GM23248 (cell line): Measurements from ENCODE around the gene ACSM2B. TPM values are rescaled to one million over a fixed set of nuclear protein-coding genes. Genes with fewer than 3 reads are reported as not detected.
"Not testable (repeated sequence)": the region's sequence is repeated elsewhere in the genome, so short reads cannot be mapped to it uniquely, and the experiment has no call there.

ENCODE experiments used
- DNase-seq: peaks from one replicate; pipeline ENCODE4 v3.0.0-alpha.2; 2015
- H2AFZ ChIP-seq: fragments of 200-600 bp; sonication (generic); 2 replicates; pipeline ENCODE4 v1.6.1; 2016; ENCODE audit warnings: antibody characterized with exemption
- H3F3A ChIP-seq: fragments of 200-600 bp; sonication (generic); 2 replicates; pipeline ENCODE4 v1.6.1; 2016; ENCODE audit warnings: mild to moderate bottlenecking, antibody characterized with exemption, mixed run types; ENCODE audit not compliant: insufficient read depth
- H3K27ac ChIP-seq: fragments of 200-600 bp; sonication (generic); 2 replicates; pipeline ENCODE4 v1.5.1; 2016; ENCODE audit warnings: mild to moderate bottlenecking
- H3K27me3 ChIP-seq: fragments of 200-600 bp; sonication (generic); replicated peaks from 2 replicates; pipeline ENCODE4 v1.6.1; 2016; ENCODE audit warnings: mild to moderate bottlenecking; ENCODE audit not compliant: insufficient read depth
- H3K36me3 ChIP-seq: fragments of 200-600 bp; sonication (generic); 2 replicates; pipeline ENCODE4 v1.6.1; 2016; ENCODE audit warnings: low read depth, mild to moderate bottlenecking
- H3K4me1 ChIP-seq: fragments of 200-600 bp; sonication (generic); 2 replicates; pipeline ENCODE4 v1.6.1; 2016; ENCODE audit warnings: mild to moderate bottlenecking; ENCODE audit not compliant: insufficient read depth
- H3K4me2 ChIP-seq: fragments of 200-600 bp; sonication (generic); one replicate; pipeline ENCODE4 v1.6.1; 2016; ENCODE audit warnings: mild to moderate bottlenecking; ENCODE audit not compliant: unreplicated experiment
- H3K4me3 ChIP-seq: fragments of 200-600 bp; sonication (generic); 2 replicates; pipeline ENCODE4 v1.5.1; 2016; ENCODE audit warnings: mild to moderate bottlenecking
- H3K79me2 ChIP-seq: fragments of 200-600 bp; sonication (generic); 2 replicates; pipeline ENCODE4 v1.6.1; 2016; ENCODE audit warnings: mild to moderate bottlenecking; ENCODE audit not compliant: insufficient read depth
- H3K9ac ChIP-seq: fragments of 200-600 bp; sonication (generic); 2 replicates; pipeline ENCODE4 v1.6.1; 2016; ENCODE audit warnings: mild to moderate bottlenecking
- H3K9me2 ChIP-seq: fragments of 200-600 bp; sonication (generic); 2 replicates; pipeline ENCODE4 v1.6.1; 2016; ENCODE audit warnings: mixed run types, mild to moderate bottlenecking, moderate library complexity; ENCODE audit not compliant: insufficient read depth
- H3K9me3 ChIP-seq: fragments of 200-600 bp; sonication (generic); one replicate; pipeline ENCODE4 v1.6.1; 2017; ENCODE audit warnings: low read depth
- H4K20me1 ChIP-seq: fragments of 200-600 bp; sonication (generic); 2 replicates; pipeline ENCODE4 v1.6.0; 2016; ENCODE audit not compliant: insufficient read depth
- EZH2 ChIP-seq: fragments of 200-600 bp; sonication (generic); IDR thresholded peaks from 2 replicates; pipeline ENCODE4 v1.6.1; 2018; ENCODE audit warnings: antibody characterized with exemption, mild to moderate bottlenecking; ENCODE audit not compliant: insufficient read depth, poor library complexity, severe bottlenecking
- EZH2phosphoT487 ChIP-seq: fragments of 200-600 bp; sonication (generic); IDR thresholded peaks from 2 replicates; pipeline ENCODE4 v1.6.1; 2018; ENCODE audit warnings: antibody characterized with exemption, moderate library complexity, mild to moderate bottlenecking, low read depth; ENCODE audit not compliant: insufficient read depth
- WGBS, 2 experiments: methylation state at CpG; one replicate each; pipeline ENCODE4 v1.1.6; 2015 to 2017; ENCODE audit warnings: low lambda C conversion rate in 2 of 2, low coverage in 1 of 2; ENCODE audit errors: missing lambda C conversion rate in 2 of 2; 5-methylcytosine and 5-hydroxymethylcytosine counted together
- in situ Hi-C: fragments of 300-500 bp; cut with MboI; formaldehyde crosslinking; loops from 2 replicates; pipeline ENCODE4 v1.15.0; 2020
- polyA plus RNA-seq: library from polyadenylated mRNA; unstranded; fragments of >200 nt; fragmentation: Nextera tagmentation; extraction: Ambion mirVana; gene quantifications from 2 replicates; pipeline ENCODE4 v1.2.1, GENCODE V29; 2016
- total RNA-seq: library from RNA; depleted of rRNA; stranded (reverse); fragments of >200 nt; shearing (Covaris generic); gene quantifications from 2 replicates; pipeline ENCODE4 v1.2.3, GENCODE V29; 2014

The ACSM2B gene
- total and polyA plus RNA-seq, 2 experiments from 2014 or later = not detected

GRCh38 chr16:20598832-20599469 lies 22.8 kb upstream of the ACSM2B start:
- Histone ChIP-seq H2AFZ (no peak overlapping the region), H3K4me3 (no peak overlapping the region), H3F3A (no peaks in the 10 kb centered on the region), H3K27ac (no peak overlapping the region), H3K36me3 (no peaks in the 10 kb centered on the region), H3K9ac (no peak overlapping the region), H3K79me2 (no peaks in the 10 kb centered on the region), H3K27me3 (no peaks in the 10 kb centered on the region), H3K9me3 (no peaks in the 10 kb centered on the region), H3K4me1 (no peaks in the 10 kb centered on the region), H4K20me1 (no peaks in the 10 kb centered on the region), H3K4me2 (no peak overlapping the region), H3K9me2 (no peaks in the 10 kb centered on the region)
- no peak for DNase-seq
- in situ Hi-C loops = no loop called here
- no peak for TF ChIP-seq EZH2phosphoT487
- no peak for TF ChIP-seq EZH2
- 33 to 46% methylated on average over 5 of the region's 5 CpGs for WGBS, 2 experiments

GRCh38 chr16:20595694-20596093 lies 19.5 kb upstream of the ACSM2B start:
- H3K9me3 ChIP-seq, in situ Hi-C loops, H3K4me3 ChIP-seq, H3K27ac ChIP-seq, H3F3A ChIP-seq, H3K4me1 ChIP-seq, DNase-seq, H3K9ac ChIP-seq, H3K36me3 ChIP-seq, H3K9me2 ChIP-seq, H3K4me2 ChIP-seq, H4K20me1 ChIP-seq, H3K79me2 ChIP-seq, H3K27me3 ChIP-seq, H2AFZ ChIP-seq: not testable (repeated sequence)
- WGBS, 2 experiments = 12 to 22% methylated on average over 2 of the region's 2 CpGs

GRCh38 chr16:20595068-20595467 lies 18.9 kb upstream of the ACSM2B start:
- H3K79me2 ChIP-seq, H2AFZ ChIP-seq, H3K9ac ChIP-seq, H3K4me3 ChIP-seq, H3K27ac ChIP-seq, H3K9me3 ChIP-seq, in situ Hi-C loops, H3K9me2 ChIP-seq, H3K4me1 ChIP-seq, H4K20me1 ChIP-seq, H3K36me3 ChIP-seq, H3F3A ChIP-seq, H3K4me2 ChIP-seq, DNase-seq, H3K27me3 ChIP-seq: not testable (repeated sequence)
- 19 to 39% methylated on average over 2 of the region's 2 CpGs for WGBS, 2 experiments

- H3K4me3 ChIP-seq, H3K9me3 ChIP-seq, H3K4me1 ChIP-seq, H3K4me2 ChIP-seq, H3K9me2 ChIP-seq, H3F3A ChIP-seq, in situ Hi-C loops, H2AFZ ChIP-seq, DNase-seq, H3K79me2 ChIP-seq, H3K27ac ChIP-seq, H3K27me3 ChIP-seq, H4K20me1 ChIP-seq, H3K9ac ChIP-seq, H3K36me3 ChIP-seq: not testable (repeated sequence)
- WGBS, 2 experiments = 33 to 62% methylated on average over 1 of the region's 1 CpG
These were observed 16.6 kb upstream of the ACSM2B start for GRCh38 chr16:20592780-20593179.

- H3K79me2 ChIP-seq, H3K9ac ChIP-seq, H3K4me2 ChIP-seq, H3K9me2 ChIP-seq, H2AFZ ChIP-seq, H3K36me3 ChIP-seq, H3F3A ChIP-seq, H3K27me3 ChIP-seq, H3K9me3 ChIP-seq, in situ Hi-C loops, H3K27ac ChIP-seq, H4K20me1 ChIP-seq, H3K4me1 ChIP-seq, DNase-seq, H3K4me3 ChIP-seq: not testable (repeated sequence)
- WGBS, 2 experiments = 39% methylated on average over 6 of the region's 6 CpGs
These were observed 13.3 kb upstream of the ACSM2B start for GRCh38 chr16:20589486-20589885.

- DNase-seq, H3K4me3 ChIP-seq, H3F3A ChIP-seq, H3K27me3 ChIP-seq, H3K4me1 ChIP-seq, H3K79me2 ChIP-seq, H2AFZ ChIP-seq, H3K27ac ChIP-seq, H3K9me3 ChIP-seq, in situ Hi-C loops, H4K20me1 ChIP-seq, H3K4me2 ChIP-seq, H3K9me2 ChIP-seq, H3K36me3 ChIP-seq, H3K9ac ChIP-seq: not testable (repeated sequence)
- 0 to 8% methylated on average over 2 of the region's 2 CpGs for WGBS, 2 experiments
These were observed 11.5 kb upstream of the ACSM2B start for GRCh38 chr16:20587645-20588074.

- H3K4me3 ChIP-seq, H3K9ac ChIP-seq, H3K9me2 ChIP-seq, H3K79me2 ChIP-seq, H3K4me2 ChIP-seq, H3K27ac ChIP-seq, H2AFZ ChIP-seq, H3K27me3 ChIP-seq, H3K4me1 ChIP-seq, H4K20me1 ChIP-seq, H3K9me3 ChIP-seq, H3K36me3 ChIP-seq, H3F3A ChIP-seq, DNase-seq, in situ Hi-C loops: not testable (repeated sequence)
- WGBS, 2 experiments = 3 to 10% methylated on average over 1 of the region's 1 CpG
These were observed 10.5 kb upstream of the ACSM2B start for GRCh38 chr16:20586716-20587115.
